HL-60 (cell line): ENCODE data around the gene KCTD5.
"Not testable (repeated sequence)": the region's sequence is repeated elsewhere in the genome, so short reads cannot be mapped to it uniquely, and the experiment has no call there.

Experiments used
- DNase-seq, 2 experiments: peaks; one replicate each; pipeline ENCODE4 v3.0.0-alpha.2; 2010 to 2020; ENCODE audit warnings: low read depth in 1 of 2, low spot score in 1 of 2
- H3K27ac ChIP-seq: fragments of 250-450 bp; sonication (Bioruptor Pico); replicated peaks from 2 replicates; pipeline ENCODE4 v1.5.1; 2020; ENCODE audit warnings: mild to moderate bottlenecking, moderate library complexity
- H3K27me3 ChIP-seq: fragments of 250-450 bp; sonication (Bioruptor Pico); 2 replicates; pipeline ENCODE4 v1.5.1; 2021; ENCODE audit warnings: mild to moderate bottlenecking, moderate library complexity; ENCODE audit not compliant: insufficient read depth, poor library complexity, severe bottlenecking
- H3K4me3 ChIP-seq: replicated peaks from 2 replicates; pipeline ENCODE4 v1.5.1; 2011; ENCODE audit warnings: mild to moderate bottlenecking, control low read depth, low read length; ENCODE audit not compliant: insufficient read depth
- GABPA ChIP-seq: IDR thresholded peaks from 2 replicates; pipeline ENCODE4 v1.6.1; 2012; ENCODE audit warnings: low read depth
- POLR2AphosphoS5 ChIP-seq: IDR thresholded peaks from 2 replicates; pipeline ENCODE4 v1.6.1; 2012; ENCODE audit warnings: low read depth
- REST ChIP-seq: IDR thresholded peaks from 2 replicates; pipeline ENCODE4 v1.6.1; 2012; ENCODE audit warnings: low read depth; ENCODE audit not compliant: insufficient replicate concordance
- SPI1 ChIP-seq: IDR thresholded peaks from 2 replicates; pipeline ENCODE4 v1.6.1; 2012; ENCODE audit warnings: low read depth, mild to moderate bottlenecking, borderline replicate concordance
- TF ChIP-seq, protein P1 (sequence below): IDR thresholded peaks from one replicate; pipeline ENCODE4 v1.5.1; 2011; ENCODE audit warnings: low read length, control low read depth, inconsistent platforms; ENCODE audit not compliant: insufficient read depth

KCTD5 gene

DNA sequence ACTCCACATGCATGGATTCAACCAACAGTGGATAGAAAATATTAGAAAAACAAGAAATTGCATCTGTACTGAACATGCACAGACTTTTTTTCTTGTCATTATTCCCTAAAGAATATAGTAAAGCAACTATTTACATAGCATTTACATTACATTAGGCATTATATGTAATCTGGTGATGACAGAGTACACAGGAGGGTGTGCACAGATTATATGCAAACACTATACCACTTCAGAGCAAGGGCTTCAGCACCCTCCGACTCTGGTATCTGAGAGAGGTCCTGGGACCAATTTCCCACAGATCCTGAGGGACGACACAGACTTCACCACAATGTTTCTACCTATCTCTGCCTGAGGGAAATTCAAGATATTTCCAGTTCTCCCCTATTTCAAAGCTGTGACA is 25.3 kb upstream of the KCTD5 start:
- H3K4me3 ChIP-seq = no peak overlapping the region
- no peaks in the 10 kb centered on the region for H3K27me3 ChIP-seq
- no peak for DNase-seq
- no peak overlapping the region for H3K27ac ChIP-seq
- TF ChIP-seq SPI1 (no peak), REST (no peak), POLR2AphosphoS5 (no peak), GABPA (no peak)
- TF ChIP-seq, protein P1, sequence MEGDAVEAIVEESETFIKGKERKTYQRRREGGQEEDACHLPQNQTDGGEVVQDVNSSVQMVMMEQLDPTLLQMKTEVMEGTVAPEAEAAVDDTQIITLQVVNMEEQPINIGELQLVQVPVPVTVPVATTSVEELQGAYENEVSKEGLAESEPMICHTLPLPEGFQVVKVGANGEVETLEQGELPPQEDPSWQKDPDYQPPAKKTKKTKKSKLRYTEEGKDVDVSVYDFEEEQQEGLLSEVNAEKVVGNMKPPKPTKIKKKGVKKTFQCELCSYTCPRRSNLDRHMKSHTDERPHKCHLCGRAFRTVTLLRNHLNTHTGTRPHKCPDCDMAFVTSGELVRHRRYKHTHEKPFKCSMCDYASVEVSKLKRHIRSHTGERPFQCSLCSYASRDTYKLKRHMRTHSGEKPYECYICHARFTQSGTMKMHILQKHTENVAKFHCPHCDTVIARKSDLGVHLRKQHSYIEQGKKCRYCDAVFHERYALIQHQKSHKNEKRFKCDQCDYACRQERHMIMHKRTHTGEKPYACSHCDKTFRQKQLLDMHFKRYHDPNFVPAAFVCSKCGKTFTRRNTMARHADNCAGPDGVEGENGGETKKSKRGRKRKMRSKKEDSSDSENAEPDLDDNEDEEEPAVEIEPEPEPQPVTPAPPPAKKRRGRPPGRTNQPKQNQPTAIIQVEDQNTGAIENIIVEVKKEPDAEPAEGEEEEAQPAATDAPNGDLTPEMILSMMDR = no peak

DNA sequence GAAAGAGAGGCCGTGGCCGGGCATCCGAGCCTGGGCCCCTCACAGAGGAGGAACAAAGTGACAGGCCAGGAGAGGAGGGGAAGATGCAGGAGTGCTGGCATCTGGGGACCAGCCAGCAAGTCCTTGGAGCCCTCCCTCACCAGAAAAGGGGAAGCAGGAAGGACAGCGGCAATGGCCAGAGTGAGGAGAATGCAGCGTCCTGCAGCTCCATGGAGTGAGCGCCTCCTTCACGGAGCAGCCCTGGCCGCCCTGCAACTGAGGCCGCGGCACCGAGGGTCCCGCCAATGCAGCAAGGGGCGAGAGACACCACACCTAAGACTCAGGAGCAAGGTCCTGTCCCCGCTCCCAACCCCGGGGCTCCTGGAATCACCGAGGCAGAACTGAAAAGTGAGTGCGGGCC is 24.5 kb upstream of the KCTD5 start:
- not testable (repeated sequence) for H3K27ac ChIP-seq, DNase-seq, H3K27me3 ChIP-seq, H3K4me3 ChIP-seq

GRCh38 chr16:2659560-2659959 is 22.8 kb upstream of the KCTD5 start:
- not testable (repeated sequence) for DNase-seq, H3K27me3 ChIP-seq, H3K27ac ChIP-seq, H3K4me3 ChIP-seq

- not testable (repeated sequence) for H3K27me3 ChIP-seq, H3K27ac ChIP-seq, DNase-seq, H3K4me3 ChIP-seq
Measured at GRCh38 chr16:2660014-2660662, 22.2 kb upstream of the KCTD5 start.

DNA sequence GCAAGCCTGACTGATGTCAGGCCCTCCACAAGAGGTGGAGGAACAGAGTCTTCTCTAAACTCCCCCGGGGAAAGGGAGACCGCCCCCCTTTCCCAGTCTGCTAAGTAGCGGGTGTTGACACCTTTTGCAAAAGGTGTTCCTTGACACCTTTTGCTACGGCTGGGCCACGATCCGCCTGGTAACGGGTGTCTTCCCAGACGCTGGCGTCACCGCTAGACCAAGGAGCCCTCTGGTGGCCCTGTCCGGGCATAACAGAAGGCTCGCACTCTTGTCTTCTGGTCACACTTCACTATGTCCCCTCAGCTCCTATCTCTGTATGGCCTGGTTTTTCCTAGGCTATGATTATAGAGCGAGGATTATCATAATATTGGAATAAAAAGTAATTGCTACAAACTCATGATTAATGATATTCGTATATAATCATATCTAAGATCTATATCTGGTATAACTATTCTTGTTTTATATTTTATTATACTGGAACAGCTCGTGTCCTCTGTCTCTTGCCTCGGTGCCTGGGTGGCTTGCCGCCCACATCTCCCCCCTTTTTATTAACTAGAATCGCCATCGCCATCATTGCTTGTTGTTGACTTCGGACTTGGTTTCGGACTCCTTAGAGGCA is 21.5 kb upstream of the KCTD5 start:
- not testable (repeated sequence) for DNase-seq, H3K27ac ChIP-seq, H3K27me3 ChIP-seq, H3K4me3 ChIP-seq

GRCh38 chr16:2663553-2664546 is 18.5 kb upstream of the KCTD5 start:
- no peak overlapping the region for H3K27ac ChIP-seq
- TF ChIP-seq POLR2AphosphoS5 (no peak), GABPA (no peak), SPI1 (no peak), REST (no peak)
- TF ChIP-seq, protein P1 = no peak
- DNase-seq = no peak
- H3K4me3 ChIP-seq = no peak overlapping the region
- H3K27me3 ChIP-seq = no peaks in the 10 kb centered on the region
